SK-N-SH (cell line): ENCODE data around the gene RGS9BP. TPM values are rescaled to one million over a fixed set of nuclear protein-coding genes. Genes with fewer than 3 reads are reported as not detected.

Source experiments
- CTCF ChIA-PET: fragments of 300-600, 350-600 bp; formaldehyde crosslinking; extraction: SDS; loops from one replicate; lab custom pipeline; 2021; lab: Yijun Ruan, JAX
- POLR2A ChIA-PET: fragments of 350-600 bp; sonication (Branson Sonifier 250); formaldehyde crosslinking; extraction: SDS; loops from one replicate; lab custom pipeline; 2020; ENCODE audit warnings: antibody characterized with exemption, inconsistent platforms; lab: Yijun Ruan, JAX
- DNase-seq: peaks from one replicate; pipeline ENCODE4 v3.0.0; 2012
- H2AFZ ChIP-seq: fragments of 200-600 bp; sonication (generic); 2 replicates; pipeline ENCODE4 v1.8.1; 2016; ENCODE audit warnings: antibody characterized with exemption, mild to moderate bottlenecking, low read depth
- H3F3A ChIP-seq: fragments of 200-600 bp; sonication (generic); replicated peaks from 2 replicates; pipeline ENCODE3; 2016; ENCODE audit warnings: antibody characterized with exemption, mild to moderate bottlenecking; ENCODE audit not compliant: insufficient read depth
- H3K27ac ChIP-seq, 2 experiments: fragments of 200-500 bp in 1 of 2; fragments of 200-600 bp in 1 of 2; sonication (Bioruptor generic) in 1 of 2; sonication (generic), shearing (Covaris generic) in 1 of 2; 2 replicates each; pipeline versions ENCODE4 v1.5.1 to v1.6.1; 2014 to 2016; ENCODE audit warnings: low read depth in 2 of 2, inconsistent platforms in 1 of 2, low read length in 1 of 2, mild to moderate bottlenecking in 1 of 2, mixed read lengths in 1 of 2
- H3K27me3 ChIP-seq: fragments of 200-600 bp; sonication (generic), shearing (Covaris generic); 2 replicates; pipeline ENCODE4 v1.6.1; 2016; ENCODE audit warnings: mixed run types; ENCODE audit not compliant: insufficient read depth
- H3K36me3 ChIP-seq, 2 experiments: fragments of 200-500 bp in 1 of 2; fragments of 200-600 bp in 1 of 2; sonication (Bioruptor generic) in 1 of 2; sonication (generic) in 1 of 2; replicated peaks in 1 of 2; 2 replicates each; pipeline versions ENCODE3 to v1.5.1; 2014 to 2016; ENCODE audit warnings: low read length in 1 of 2, mild to moderate bottlenecking in 1 of 2; ENCODE audit not compliant: insufficient read depth in 2 of 2, control insufficient read depth in 1 of 2
- H3K4me1 ChIP-seq, 2 experiments: fragments of 200-500 bp in 1 of 2; fragments of 200-600 bp in 1 of 2; sonication (Bioruptor generic) in 1 of 2; sonication (generic), shearing (Covaris generic) in 1 of 2; 2 replicates each; pipeline versions ENCODE4 v1.5.1 to v1.6.1; 2014 to 2016; ENCODE audit warnings: low read depth in 1 of 2, low read length in 1 of 2, mixed run types in 1 of 2; ENCODE audit not compliant: insufficient read depth in 2 of 2, control insufficient read depth in 1 of 2
- H3K4me2 ChIP-seq: fragments of 200-600 bp; sonication (generic), shearing (Covaris generic); 2 replicates; pipeline ENCODE4 v1.6.1; 2017; ENCODE audit warnings: mixed run types
- H3K4me3 ChIP-seq, 2 experiments: fragments of 200-500 bp in 1 of 2; fragments of 200-600 bp in 1 of 2; sonication (Bioruptor generic) in 1 of 2; sonication (generic), shearing (Covaris generic) in 1 of 2; 2 replicates each; pipeline versions ENCODE4 v1.5.1 to v1.8.1; 2014 to 2016; ENCODE audit warnings: low read depth in 2 of 2, inconsistent platforms in 1 of 2, low read length in 1 of 2, mild to moderate bottlenecking in 1 of 2, mixed read lengths in 1 of 2, moderate library complexity in 1 of 2
- H3K79me2 ChIP-seq: fragments of 200-600 bp; sonication (generic); 2 replicates; pipeline ENCODE4 v1.8.1; 2017; ENCODE audit warnings: mild to moderate bottlenecking; ENCODE audit not compliant: insufficient read depth
- H3K9ac ChIP-seq: fragments of 200-600 bp; sonication (generic); 2 replicates; pipeline ENCODE4 v1.6.1; 2017; ENCODE audit warnings: mixed run types
- H3K9me2 ChIP-seq: fragments of 200-600 bp; sonication (generic); 2 replicates; pipeline ENCODE4 v1.6.1; 2017; ENCODE audit warnings: mixed run types
- H3K9me3 ChIP-seq: fragments of 200-600 bp; sonication (generic); 2 replicates; pipeline ENCODE4 v1.6.1; 2017; ENCODE audit warnings: mixed run types, mild to moderate bottlenecking, moderate library complexity
- H4K20me1 ChIP-seq: fragments of 200-600 bp; sonication (generic); 2 replicates; pipeline ENCODE4 v1.6.1; 2017; ENCODE audit warnings: mild to moderate bottlenecking, mixed run types; ENCODE audit not compliant: insufficient read depth
- CHD2 ChIP-seq: fragments of 150-350 bp; IDR thresholded peaks from 2 replicates; pipeline ENCODE4 v1.6.1; 2018; ENCODE audit warnings: low read length; ENCODE audit not compliant: partially characterized antibody
- ELF1 ChIP-seq: IDR thresholded peaks from 2 replicates; pipeline ENCODE4 v1.4.0; 2012
- EP300 ChIP-seq, 2 experiments: IDR thresholded peaks; 2 replicates each; pipeline versions ENCODE4 v1.4.0 to v1.6.1; 2012; ENCODE audit warnings: borderline replicate concordance in 1 of 2, low read depth in 1 of 2, low read length in 1 of 2
- EZH2phosphoT487 ChIP-seq: fragments of 200-600 bp; sonication (generic); IDR thresholded peaks from 2 replicates; pipeline ENCODE4 v1.6.1; 2017; ENCODE audit warnings: low read depth, mixed run types, mild to moderate bottlenecking, antibody characterized with exemption, moderate library complexity, borderline replicate concordance
- FOSL2 ChIP-seq: IDR thresholded peaks from 2 replicates; pipeline ENCODE4 v1.4.0; 2012; ENCODE audit warnings: low read depth, mild to moderate bottlenecking, moderate library complexity, borderline replicate concordance
- FOXM1 ChIP-seq: IDR thresholded peaks from 2 replicates; pipeline ENCODE4 v1.4.0; 2012; ENCODE audit warnings: low read depth, mild to moderate bottlenecking
- GABPA ChIP-seq: IDR thresholded peaks from 2 replicates; pipeline ENCODE4 v1.4.0; 2012; ENCODE audit warnings: low read depth, mild to moderate bottlenecking
- POLR2AphosphoS5 ChIP-seq: IDR thresholded peaks from 2 replicates; pipeline ENCODE4 v1.6.1; 2012; ENCODE audit warnings: low read depth, low read length
- RCOR1 ChIP-seq: fragments of 150-350 bp; IDR thresholded peaks from 2 replicates; pipeline ENCODE4 v1.6.1; 2017; ENCODE audit warnings: antibody characterized with exemption, low read length
- RFX5 ChIP-seq: IDR thresholded peaks from 2 replicates; pipeline ENCODE4 v1.6.1; 2012; ENCODE audit warnings: mild to moderate bottlenecking, improper control_type of control experiment, low read length
- RXRA ChIP-seq: IDR thresholded peaks from 2 replicates; pipeline ENCODE4 v1.4.0; 2012; ENCODE audit warnings: low read depth, mild to moderate bottlenecking, borderline replicate concordance
- SMC3 ChIP-seq: IDR thresholded peaks from 2 replicates; pipeline ENCODE4 v1.6.1; 2012; ENCODE audit warnings: low read depth, low read length, improper control_type of control experiment
- TCF12 ChIP-seq: IDR thresholded peaks from 2 replicates; pipeline ENCODE4 v1.4.0; 2012
- YY1 ChIP-seq: IDR thresholded peaks from 2 replicates; pipeline ENCODE4 v1.4.0; 2012; ENCODE audit warnings: low read depth, mild to moderate bottlenecking
- WGBS: methylation state at CpG from one replicate; pipeline ENCODE4 v1.1.6; 2017; ENCODE audit warnings: low lambda C conversion rate; 5-methylcytosine and 5-hydroxymethylcytosine counted together
- polyA plus RNA-seq, 3 experiments: library from polyadenylated mRNA; depleted of rRNA; stranded (reverse); fragments of >200 nt; gene quantifications; 2 replicates each; pipeline ENCODE4 v1.2.3, GENCODE V29; 2012
- TF ChIP-seq, protein P1 (sequence below): fragments of 150-350 bp; IDR thresholded peaks from 2 replicates; pipeline ENCODE4 v1.6.1; 2017; ENCODE audit warnings: antibody characterized with exemption, low read length, low read depth, borderline replicate concordance
- TF ChIP-seq, protein P2 (sequence below): fragments of 200-600 bp; sonication (generic); IDR thresholded peaks from 2 replicates; pipeline ENCODE4 v1.6.1; 2017; ENCODE audit warnings: antibody characterized with exemption, mild to moderate bottlenecking, moderate library complexity
- TF ChIP-seq, protein P3 (sequence below): IDR thresholded peaks from 2 replicates; pipeline ENCODE4 v1.4.0; 2012; ENCODE audit warnings: low read depth, borderline replicate concordance
- TF ChIP-seq, protein P4 (sequence below): IDR thresholded peaks from 2 replicates; pipeline ENCODE4 v1.4.0; 2012; ENCODE audit warnings: low read depth, borderline replicate concordance

The RGS9BP gene
- polyA plus RNA-seq, 1 of the 3 experiments (the other 2 are of a cell fraction), result 0.18 TPM

DNA sequence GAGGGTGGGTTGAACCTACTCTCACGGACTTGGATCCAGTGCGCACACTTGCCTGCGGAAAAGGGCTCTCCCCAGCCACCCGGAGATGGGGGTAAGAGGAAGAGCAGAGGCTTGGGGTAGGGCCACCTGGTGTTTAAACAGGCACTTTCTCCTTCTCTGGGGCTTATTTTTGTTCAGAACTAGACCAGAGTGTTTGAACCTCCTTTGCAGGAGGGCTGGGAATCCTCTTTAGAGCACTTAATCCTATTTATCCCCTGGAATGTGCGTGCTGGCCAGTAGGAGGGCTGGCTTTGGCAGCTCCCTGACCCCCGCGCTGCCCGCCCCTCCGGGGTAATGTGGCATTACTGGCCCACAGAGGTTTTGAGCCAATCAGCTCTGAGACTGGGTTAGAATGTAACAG, 2.0 kb downstream of the RGS9BP start:
- CTCF ChIA-PET, result interaction anchor here (1.4 kb wide), 1 partner anchor 12 kb away, joined by 3 read pairs; no protein-coding TSS in a partner anchor
- no peak overlapping the region for H3K4me3 ChIP-seq
- H3K9me2 ChIP-seq, result no peaks in the 10 kb centered on the region
- H3K4me1 ChIP-seq, result peaks cover 0 to 21% of the 10 kb centered on the region in 2 experiments; a peak in 2 of 4 replicates
- peaks cover 17% of the 10 kb centered on the region for H4K20me1 ChIP-seq
- no peak for DNase-seq
- H3K36me3 ChIP-seq, result no peaks in the 10 kb centered on the region
- H3F3A ChIP-seq, result peaks cover 3% of the 10 kb centered on the region
- 77% methylated on average over 9 of the region's 9 CpGs for WGBS
- H3K27me3 ChIP-seq, result peaks cover 9% of the 10 kb centered on the region
- H3K9ac ChIP-seq, result no peak overlapping the region
- no peak overlapping the region for H2AFZ ChIP-seq
- no peaks in the 10 kb centered on the region for H3K9me3 ChIP-seq
- POLR2A ChIA-PET, result no interaction called here
- H3K27ac ChIP-seq, result no peak overlapping the region
- TF ChIP-seq GABPA (no peak), TCF12 (no peak), SMC3 (no peak), RFX5 (no peak), RXRA (no peak), YY1 (no peak), POLR2AphosphoS5 (no peak), EZH2phosphoT487 (no peak), RCOR1 (no peak), EP300 (IDR thresholded peaks at IDR 0.05; ENCODE audit: borderline replicate concordance in 1 of 2, low read depth in 1 of 2, low read length in 1 of 2) (no peak), FOXM1 (no peak)
- TF ChIP-seq, protein P1, sequence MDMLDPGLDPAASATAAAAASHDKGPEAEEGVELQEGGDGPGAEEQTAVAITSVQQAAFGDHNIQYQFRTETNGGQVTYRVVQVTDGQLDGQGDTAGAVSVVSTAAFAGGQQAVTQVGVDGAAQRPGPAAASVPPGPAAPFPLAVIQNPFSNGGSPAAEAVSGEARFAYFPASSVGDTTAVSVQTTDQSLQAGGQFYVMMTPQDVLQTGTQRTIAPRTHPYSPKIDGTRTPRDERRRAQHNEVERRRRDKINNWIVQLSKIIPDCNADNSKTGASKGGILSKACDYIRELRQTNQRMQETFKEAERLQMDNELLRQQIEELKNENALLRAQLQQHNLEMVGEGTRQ, result no peak
- TF ChIP-seq, protein P2, sequence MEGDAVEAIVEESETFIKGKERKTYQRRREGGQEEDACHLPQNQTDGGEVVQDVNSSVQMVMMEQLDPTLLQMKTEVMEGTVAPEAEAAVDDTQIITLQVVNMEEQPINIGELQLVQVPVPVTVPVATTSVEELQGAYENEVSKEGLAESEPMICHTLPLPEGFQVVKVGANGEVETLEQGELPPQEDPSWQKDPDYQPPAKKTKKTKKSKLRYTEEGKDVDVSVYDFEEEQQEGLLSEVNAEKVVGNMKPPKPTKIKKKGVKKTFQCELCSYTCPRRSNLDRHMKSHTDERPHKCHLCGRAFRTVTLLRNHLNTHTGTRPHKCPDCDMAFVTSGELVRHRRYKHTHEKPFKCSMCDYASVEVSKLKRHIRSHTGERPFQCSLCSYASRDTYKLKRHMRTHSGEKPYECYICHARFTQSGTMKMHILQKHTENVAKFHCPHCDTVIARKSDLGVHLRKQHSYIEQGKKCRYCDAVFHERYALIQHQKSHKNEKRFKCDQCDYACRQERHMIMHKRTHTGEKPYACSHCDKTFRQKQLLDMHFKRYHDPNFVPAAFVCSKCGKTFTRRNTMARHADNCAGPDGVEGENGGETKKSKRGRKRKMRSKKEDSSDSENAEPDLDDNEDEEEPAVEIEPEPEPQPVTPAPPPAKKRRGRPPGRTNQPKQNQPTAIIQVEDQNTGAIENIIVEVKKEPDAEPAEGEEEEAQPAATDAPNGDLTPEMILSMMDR, result no peak
- H3K4me2 ChIP-seq, result no peak overlapping the region
- H3K79me2 ChIP-seq, result peaks cover 22% of the 10 kb centered on the region

DNA sequence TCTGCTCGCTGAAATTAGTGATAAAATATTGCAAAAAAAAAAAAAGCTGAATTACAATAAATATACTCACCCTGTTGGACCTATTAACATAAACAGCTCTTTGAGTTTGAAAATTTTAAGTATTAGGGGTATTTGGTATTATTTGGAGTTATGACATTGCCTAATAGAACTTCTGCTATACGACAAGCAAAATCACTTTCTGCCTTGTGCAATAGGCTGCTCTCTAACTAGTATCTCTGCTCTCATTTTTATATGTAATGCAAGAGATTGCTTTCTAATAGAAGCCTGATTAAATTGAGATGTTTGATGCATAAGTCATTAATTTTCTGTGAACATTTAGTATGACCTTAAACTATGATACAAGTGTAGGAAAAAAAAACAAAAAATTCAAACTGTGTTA, 5.3 kb downstream of the RGS9BP start:
- no peaks in the 10 kb centered on the region for H3K9me3 ChIP-seq
- H3K4me3 ChIP-seq, result no peak overlapping the region
- no peaks in the 10 kb centered on the region for H3K9me2 ChIP-seq
- H3K4me2 ChIP-seq, result no peak overlapping the region
- H3K79me2 ChIP-seq, result no peaks in the 10 kb centered on the region
- no peak for DNase-seq
- no peak overlapping the region for H3K9ac ChIP-seq
- H3F3A ChIP-seq, result peaks cover 3% of the 10 kb centered on the region
- H3K4me1 ChIP-seq, result peaks cover 0 to 6% of the 10 kb centered on the region in 2 experiments; a peak in 1 of 4 replicates
- POLR2A ChIA-PET, result interaction anchor here (1.0 kb wide), 1 partner anchor 496 kb away, joined by 4 read pairs; no protein-coding TSS in a partner anchor
- WGBS, result 76% methylated on average over 2 of the region's 2 CpGs
- H4K20me1 ChIP-seq, result no peaks in the 10 kb centered on the region
- no peak overlapping the region for H3K27ac ChIP-seq
- CTCF ChIA-PET, result no interaction called here
- peaks cover 9% of the 10 kb centered on the region for H3K27me3 ChIP-seq
- H3K36me3 ChIP-seq, result no peaks in the 10 kb centered on the region
- no peak overlapping the region for H2AFZ ChIP-seq
- TF ChIP-seq ELF1 (no peak), CHD2 (no peak), GABPA (no peak), FOXM1 (no peak), EZH2phosphoT487 (no peak), RCOR1 (no peak), RXRA (no peak), SMC3 (no peak), TCF12 (no peak), FOSL2 (no peak)
- TF ChIP-seq, protein P3, sequence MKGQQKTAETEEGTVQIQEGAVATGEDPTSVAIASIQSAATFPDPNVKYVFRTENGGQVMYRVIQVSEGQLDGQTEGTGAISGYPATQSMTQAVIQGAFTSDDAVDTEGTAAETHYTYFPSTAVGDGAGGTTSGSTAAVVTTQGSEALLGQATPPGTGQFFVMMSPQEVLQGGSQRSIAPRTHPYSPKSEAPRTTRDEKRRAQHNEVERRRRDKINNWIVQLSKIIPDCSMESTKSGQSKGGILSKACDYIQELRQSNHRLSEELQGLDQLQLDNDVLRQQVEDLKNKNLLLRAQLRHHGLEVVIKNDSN, result no peak
- TF ChIP-seq, protein P4, sequence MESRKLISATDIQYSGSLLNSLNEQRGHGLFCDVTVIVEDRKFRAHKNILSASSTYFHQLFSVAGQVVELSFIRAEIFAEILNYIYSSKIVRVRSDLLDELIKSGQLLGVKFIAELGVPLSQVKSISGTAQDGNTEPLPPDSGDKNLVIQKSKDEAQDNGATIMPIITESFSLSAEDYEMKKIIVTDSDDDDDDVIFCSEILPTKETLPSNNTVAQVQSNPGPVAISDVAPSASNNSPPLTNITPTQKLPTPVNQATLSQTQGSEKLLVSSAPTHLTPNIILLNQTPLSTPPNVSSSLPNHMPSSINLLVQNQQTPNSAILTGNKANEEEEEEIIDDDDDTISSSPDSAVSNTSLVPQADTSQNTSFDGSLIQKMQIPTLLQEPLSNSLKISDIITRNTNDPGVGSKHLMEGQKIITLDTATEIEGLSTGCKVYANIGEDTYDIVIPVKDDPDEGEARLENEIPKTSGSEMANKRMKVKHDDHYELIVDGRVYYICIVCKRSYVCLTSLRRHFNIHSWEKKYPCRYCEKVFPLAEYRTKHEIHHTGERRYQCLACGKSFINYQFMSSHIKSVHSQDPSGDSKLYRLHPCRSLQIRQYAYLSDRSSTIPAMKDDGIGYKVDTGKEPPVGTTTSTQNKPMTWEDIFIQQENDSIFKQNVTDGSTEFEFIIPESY, result no peak
- TF ChIP-seq, protein P2, result no peak
